ENCODE data around the gene DVL2. TPM values are rescaled to one million over a fixed set of nuclear protein-coding genes. Genes with fewer than 3 reads are reported as not detected.
A peak's percentile ranks its signal among the peaks of the same experiment; 100 is the strongest.

DVL2 gene
- total RNA-seq (10 to 100 TPM; 36.9 to 46.3 TPM), polyA plus RNA-seq (ENCODE audit: insufficient read length in 6 of 6) (10 to 100 TPM; 51.7 to 59.7 (median 54.6) TPM)
- long read RNA-seq, donor 1, partial matches to known transcripts, result 11 of 23 reads
- long read RNA-seq, donor 1, other reads (novel, unspliced or antisense), result 5 of 23 reads
- long read RNA-seq, donor 2, transcript DVL2-201 (15 exons, 3,018 nt), result major isoform, 8 of 15 reads
- long read RNA-seq, donor 2, partial matches to known transcripts, result 7 of 15 reads
- long read RNA-seq, donor 2, other reads (novel, unspliced or antisense), result 0 of 15 reads
- long read RNA-seq, donor 3, transcript DVL2-201 (15 exons, 3,018 nt), result major isoform, 9 of 9 reads
- long read RNA-seq, donor 3, partial matches to known transcripts, result 0 of 9 reads
- long read RNA-seq, donor 3, other reads (novel, unspliced or antisense), result 0 of 9 reads
- long read RNA-seq, donor 4, partial matches to known transcripts, result 0 of 2 reads
- long read RNA-seq, donor 4, other reads (novel, unspliced or antisense), result 2 of 2 reads
- long read RNA-seq, donor 5, partial matches to known transcripts, result 0 of 2 reads
- long read RNA-seq, donor 5, other reads (novel, unspliced or antisense), result 0 of 2 reads
- long read RNA-seq, donor 6, transcript DVL2-201 (15 exons, 3,018 nt), result major isoform, 7 of 8 reads
- long read RNA-seq, donor 6, partial matches to known transcripts, result 0 of 8 reads
- long read RNA-seq, donor 6, other reads (novel, unspliced or antisense), result 0 of 8 reads
- long read RNA-seq, donor 7, partial matches to known transcripts, result 0 of 10 reads
- long read RNA-seq, donor 7, other reads (novel, unspliced or antisense), result 5 of 10 reads
- long read RNA-seq, donor 8, partial matches to known transcripts, result 8 of 12 reads
- long read RNA-seq, donor 8, other reads (novel, unspliced or antisense), result 0 of 12 reads
- long read RNA-seq, donor 9, result 0 reads
- long read RNA-seq, donor 10, partial matches to known transcripts, result 0 of 1 reads
- long read RNA-seq, donor 10, other reads (novel, unspliced or antisense), result 1 of 1 reads
- long read RNA-seq, donor 11, result 0 reads
- long read RNA-seq, donor 12, transcript DVL2-201 (15 exons, 3,018 nt), result major isoform, 7 of 7 reads
- long read RNA-seq, donor 12, partial matches to known transcripts, result 0 of 7 reads
- long read RNA-seq, donor 12, other reads (novel, unspliced or antisense), result 0 of 7 reads

GRCh38 chr17:7234083-7234951 is at the start of gene DVL2:
Gene DVL2 (minus strand): TSS chr17:7234517. CDS start chr17:7234262, 255 bp downstream.
- peak within 1 kb of the TSS; percentile 81 to 88 for H3K4me3 ChIP-seq
- intact Hi-C loops (cut with DNase I), result no loop called here
- H3K9me3 ChIP-seq, result no peaks in the 10 kb centered on the region

GRCh38 chr17:7283471-7284216 is 49.3 kb upstream of the DVL2 start:
- TF ChIP-seq CTCF (IDR thresholded peaks at IDR 0.05), result no peak
- DNase-seq, result no peak
- no peaks in the 10 kb centered on the region for H3K9me3 ChIP-seq
- H3K4me3 ChIP-seq, result no peak overlapping the region
- peaks cover 0 to 58% of the 10 kb centered on the region in 2 donors for H3K27me3 ChIP-seq
- no peaks in the 10 kb centered on the region for H3K36me3 ChIP-seq
- H3K27ac ChIP-seq, result no peak overlapping the region
- intact Hi-C loops (cut with DNase I), result no loop called here
- no peak for ATAC-seq
- H3K4me1 ChIP-seq, result peaks cover 17 to 24% of the 10 kb centered on the region in 2 donors

More at GRCh38 chr17:7234083-7234951, at the start of gene DVL2:
- H3K27me3 ChIP-seq, result no peaks in the 10 kb centered on the region
- no peak for TF ChIP-seq CTCF (IDR thresholded peaks at IDR 0.05)
- H3K36me3 ChIP-seq, result peaks cover 0 to 38% of the 10 kb centered on the region in 2 donors
- peaks cover 14 to 57% of the 10 kb centered on the region in 2 donors for H3K4me1 ChIP-seq
- peak; percentile 56 for ATAC-seq
- H3K27ac ChIP-seq, result peak within 1 kb of the TSS; percentile 84 to 90
- peak; percentile 93 to 97 (median 96) for DNase-seq

- intact Hi-C loops (cut with DNase I), result no loop called here
- H3K27ac ChIP-seq, result no peak overlapping the region
- no peak for ATAC-seq
Measured at GRCh38 chr17:7282752-7283321, 48.5 kb upstream of the DVL2 start.

More at GRCh38 chr17:7282752-7283321, 48.5 kb upstream of the DVL2 start:
- peaks cover 0 to 52% of the 10 kb centered on the region in 2 donors for H3K27me3 ChIP-seq
- TF ChIP-seq CTCF (IDR thresholded peaks at IDR 0.05), result no peak
- peaks cover 17 to 24% of the 10 kb centered on the region in 2 donors for H3K4me1 ChIP-seq
- H3K4me3 ChIP-seq, result no peak overlapping the region
- no peak for DNase-seq
- H3K36me3 ChIP-seq, result no peaks in the 10 kb centered on the region
- no peaks in the 10 kb centered on the region for H3K9me3 ChIP-seq

Data from left lung (tissue), 14 donors.